Activated CD4-positive, alpha-beta T cell treated with anti-CD3 and anti-CD28 coated beads, Interleukin-2, Interleukin-4, amounts not matched to agents 100 ng/mL and 50 ng/mL, durations not matched to agents 16 hours and 8 hours (primary cell): Measurements from ENCODE around the gene DNAH6.

ENCODE experiments used
- DNase-seq: peaks from one replicate; pipeline ENCODE4 v3.0.0-alpha.2; 2020; ENCODE audit warnings: low spot score

DNAH6 gene

DNA sequence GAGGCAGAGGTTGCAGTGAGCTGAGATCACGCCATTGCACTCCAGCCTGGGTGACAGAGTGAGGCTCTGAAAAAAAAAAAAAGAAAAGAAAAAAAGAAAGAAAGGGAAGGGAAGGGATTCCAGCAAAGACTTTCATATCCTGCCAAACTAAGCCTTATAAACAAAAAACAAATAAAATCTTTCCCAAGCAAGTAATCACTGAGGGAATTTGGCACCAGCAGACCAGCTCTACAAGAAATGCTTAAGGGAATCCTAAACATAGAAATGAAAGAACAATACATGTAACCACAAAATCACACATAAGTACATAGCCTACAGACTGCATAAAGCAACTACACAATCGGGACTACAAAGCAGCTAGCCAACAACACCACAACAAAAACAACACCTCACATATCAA lies 285.5 kb downstream of the DNAH6 start:
- no peak for DNase-seq

DNA sequence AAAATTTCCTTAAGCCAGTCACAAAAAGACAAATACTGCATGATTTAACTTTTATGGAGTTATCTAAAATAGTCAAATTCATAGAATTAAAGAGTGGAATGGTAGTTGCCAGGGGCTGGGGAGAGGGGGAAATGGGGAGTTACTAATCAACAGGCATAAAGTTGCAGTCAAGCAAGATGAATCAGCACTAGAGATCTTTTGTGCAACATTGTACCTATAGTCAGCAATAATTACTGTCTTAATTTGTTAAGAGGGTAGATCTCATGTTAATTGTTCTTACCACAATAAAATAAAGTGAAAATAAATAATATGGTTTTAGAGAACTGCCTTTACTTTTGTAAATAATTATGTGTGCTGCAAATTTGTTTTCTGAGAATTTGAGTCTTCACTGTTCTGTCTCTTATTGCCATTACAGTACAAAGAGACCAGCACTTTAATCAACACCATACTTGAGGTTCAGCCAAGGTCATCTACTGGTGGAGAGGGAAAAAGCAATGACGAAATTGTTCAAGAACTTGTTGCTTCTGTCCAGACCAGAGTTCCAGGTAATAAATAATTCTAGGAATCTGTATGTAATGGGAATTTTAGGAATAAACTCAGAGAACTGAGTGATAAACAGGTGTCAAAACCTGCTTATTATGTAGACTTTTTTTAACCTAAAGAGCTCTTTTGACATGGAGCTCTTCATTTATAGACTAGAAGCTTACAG lies 289.1 kb downstream of the DNAH6 start:
- DNase-seq, result no peak

DNA sequence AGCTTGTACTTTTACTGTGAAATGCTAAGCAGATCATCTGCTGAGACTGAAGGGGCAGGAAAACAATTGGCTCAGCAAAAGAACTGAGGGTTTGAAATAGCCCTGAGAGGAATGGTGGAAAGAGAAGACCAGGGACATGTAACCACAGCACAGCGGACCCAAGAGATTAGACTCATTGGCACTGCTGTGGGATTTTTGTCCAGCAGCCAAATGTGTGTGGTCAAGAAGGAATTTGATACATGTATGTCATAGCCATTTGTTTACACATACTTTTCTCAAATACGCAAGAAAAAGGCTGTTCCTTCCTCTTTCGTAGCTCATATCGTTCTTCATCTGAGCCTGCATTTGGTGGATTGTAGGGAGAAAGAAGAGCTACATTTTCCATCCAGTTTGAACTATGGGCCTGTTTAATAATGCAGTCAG lies 290.8 kb downstream of the DNAH6 start:
- DNase-seq, result no peak

DNA sequence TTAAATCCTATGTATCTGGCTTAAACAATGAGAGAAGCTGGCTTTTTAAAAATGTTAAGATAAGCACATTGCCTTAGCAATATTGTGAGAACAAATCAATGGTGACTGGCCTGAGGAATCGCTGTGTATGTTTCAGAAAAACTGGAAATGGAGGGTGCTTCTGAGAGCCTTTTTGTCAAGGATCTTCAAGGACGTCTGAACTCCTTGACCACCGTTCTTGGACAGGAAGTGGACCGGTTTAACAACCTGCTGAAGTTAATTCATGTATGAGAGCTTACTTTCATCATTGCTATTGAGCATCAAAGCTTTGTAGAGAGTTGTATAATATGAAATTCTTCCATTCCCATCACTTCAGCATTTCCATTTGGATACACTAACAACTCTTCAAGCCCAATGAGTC lies 292.0 kb downstream of the DNAH6 start:
- no peak for DNase-seq

DNA sequence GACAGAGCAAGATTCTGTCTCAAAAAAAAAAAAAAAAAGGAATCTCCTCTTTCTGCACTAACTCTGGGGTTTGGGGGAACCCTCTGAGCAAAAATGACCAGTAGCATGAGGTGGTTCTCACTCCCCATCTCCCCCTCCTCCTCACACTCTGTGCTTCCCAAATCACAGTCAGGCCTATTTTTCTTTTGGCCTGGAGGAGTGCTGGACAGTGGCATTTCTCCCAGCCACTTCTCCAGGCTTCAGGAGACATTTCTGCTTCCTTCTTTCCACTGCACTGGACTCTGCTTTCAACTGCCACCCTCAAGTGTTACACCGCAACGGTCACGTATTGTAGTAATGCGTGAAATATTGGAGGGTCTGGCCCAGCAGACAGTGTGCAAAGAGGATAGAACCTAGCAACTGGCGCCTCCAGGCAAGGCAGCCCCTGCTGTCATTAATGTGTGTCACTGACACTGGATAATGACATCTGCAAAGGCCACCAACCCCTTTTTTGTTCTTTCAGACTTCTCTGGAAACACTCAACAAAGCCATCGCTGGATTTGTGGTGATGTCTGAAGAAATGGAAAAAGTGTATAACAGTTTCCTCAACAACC lies 295.6 kb downstream of the DNAH6 start:
- DNase-seq, result no peak

DNA sequence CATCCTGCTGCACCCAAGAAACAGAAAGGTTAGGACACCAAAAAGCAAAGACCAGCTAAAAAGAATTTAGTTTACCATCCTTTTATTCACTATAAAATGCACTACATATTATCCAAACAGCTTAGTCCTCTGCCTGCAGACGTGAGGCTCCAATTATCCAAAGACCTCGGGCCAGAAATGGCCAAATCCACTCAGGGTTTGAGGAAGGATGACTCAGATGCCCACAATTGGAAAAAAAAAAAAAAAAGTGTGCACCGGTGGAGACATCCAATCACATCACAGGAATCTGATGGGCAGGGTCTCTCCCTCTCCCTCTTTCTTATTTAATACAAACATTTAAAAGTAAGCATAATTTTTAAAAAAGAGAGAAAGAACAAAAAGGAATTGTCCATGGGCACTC lies 298.8 kb downstream of the DNAH6 start:
- DNase-seq, result no peak

DNA sequence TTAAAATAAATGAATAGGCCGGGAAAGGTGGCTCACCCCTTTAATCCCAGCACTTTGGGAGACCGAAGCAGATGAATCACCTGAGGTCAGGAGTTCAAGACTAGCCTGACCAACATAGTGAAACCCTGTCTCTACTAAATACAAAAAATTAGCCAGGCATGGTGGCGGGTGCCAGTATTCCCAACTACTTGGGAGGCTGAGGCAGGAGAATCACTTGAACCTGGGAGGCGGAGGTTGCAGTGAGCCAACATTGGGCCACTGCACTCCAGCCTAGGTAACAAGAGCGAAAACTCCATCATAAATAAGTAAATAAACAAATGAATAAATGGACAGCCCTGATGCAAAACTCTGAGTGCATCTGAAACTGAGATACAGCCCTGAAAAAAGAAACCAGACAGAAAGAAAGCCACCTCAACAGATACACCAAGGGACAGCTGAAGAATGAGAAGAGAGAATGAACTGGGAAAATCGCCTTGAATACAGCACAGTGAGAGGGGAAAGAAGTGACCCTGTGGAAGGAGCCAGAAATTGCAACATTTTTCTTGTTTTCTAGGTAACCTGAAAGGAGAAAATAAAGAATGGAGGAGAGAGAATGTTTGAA lies 300.2 kb downstream of the DNAH6 start:
- no peak for DNase-seq

DNA sequence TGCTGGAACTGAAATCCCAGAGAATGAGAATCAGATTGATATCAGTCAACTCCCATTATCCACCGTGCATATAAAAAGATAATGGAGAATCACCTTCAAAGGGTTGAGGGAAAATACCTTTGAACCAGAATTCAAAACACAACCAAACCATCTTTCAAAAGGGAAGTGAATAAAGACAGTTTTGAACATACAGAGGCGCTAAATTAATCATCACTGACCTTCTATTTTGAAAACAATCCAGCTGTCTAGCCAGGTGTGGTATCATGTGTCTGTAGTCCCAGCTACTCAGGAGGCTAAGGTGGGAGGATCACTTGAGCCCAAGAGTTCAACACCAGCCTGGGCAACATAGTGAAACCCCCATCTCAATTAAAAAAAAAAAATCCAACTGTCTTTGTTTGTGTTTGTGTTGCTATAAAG lies 300.9 kb downstream of the DNAH6 start:
- peak; percentile 79 for DNase-seq

DNA sequence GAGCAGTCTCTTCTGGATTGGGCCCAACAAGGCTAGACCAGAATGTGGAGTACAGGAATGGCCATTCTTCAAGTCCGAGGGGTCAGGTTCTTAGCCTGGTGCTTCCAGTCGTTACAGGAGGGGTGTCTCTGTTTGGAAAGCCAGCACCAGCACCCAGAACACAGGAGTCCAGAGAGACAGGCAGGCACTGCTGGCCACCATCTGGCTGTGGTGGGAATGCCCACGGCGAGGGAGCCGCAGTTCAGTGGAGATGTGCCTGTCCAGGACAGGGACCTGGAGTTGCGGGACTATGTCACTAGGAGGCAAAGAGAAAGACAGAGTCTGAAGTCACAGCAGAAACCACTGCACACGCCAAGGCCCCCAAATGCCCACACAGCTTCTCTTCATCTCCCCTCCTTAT lies 305.5 kb downstream of the DNAH6 start:
- no peak for DNase-seq

DNA sequence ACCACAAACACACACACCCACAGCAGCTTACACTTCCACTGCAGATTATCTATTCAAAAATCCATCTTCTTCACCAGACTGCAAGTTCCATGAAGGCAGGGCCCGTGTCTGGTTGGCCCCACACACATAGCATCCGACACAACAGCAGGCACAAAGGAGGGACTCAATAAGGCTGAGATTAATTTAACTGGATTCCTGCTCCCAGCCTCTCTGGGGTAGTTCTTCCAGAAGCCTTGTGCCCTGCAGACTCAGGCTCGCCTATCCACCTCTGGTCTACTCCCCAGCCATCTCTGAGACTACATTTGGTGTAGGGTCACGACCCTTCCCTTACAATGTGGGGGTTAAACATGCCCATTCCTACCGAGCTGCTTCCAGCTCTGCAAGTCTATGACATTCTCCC lies 306.9 kb downstream of the DNAH6 start:
- no peak for DNase-seq

DNA sequence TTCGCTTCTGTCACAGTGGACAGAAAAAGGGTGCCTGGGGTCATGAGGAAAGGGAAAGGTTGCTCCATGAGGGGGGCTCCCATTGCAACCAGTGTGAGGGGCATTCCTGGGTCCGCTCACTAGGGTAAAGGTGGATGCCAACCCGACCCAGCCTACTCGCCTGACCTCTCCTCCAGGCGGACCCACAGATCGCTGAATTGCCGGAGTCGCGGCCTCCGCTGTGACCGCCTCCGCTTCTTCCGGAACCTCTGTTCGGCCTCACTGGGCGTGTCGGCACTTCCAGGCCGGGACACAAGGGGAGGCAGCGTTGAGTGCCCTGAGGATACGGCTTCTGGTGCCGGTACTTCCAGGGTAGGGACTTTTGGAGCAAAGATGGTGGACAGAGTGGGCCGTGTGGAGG lies 307.5 kb downstream of the DNAH6 start:
- DNase-seq, result no peak

DNA sequence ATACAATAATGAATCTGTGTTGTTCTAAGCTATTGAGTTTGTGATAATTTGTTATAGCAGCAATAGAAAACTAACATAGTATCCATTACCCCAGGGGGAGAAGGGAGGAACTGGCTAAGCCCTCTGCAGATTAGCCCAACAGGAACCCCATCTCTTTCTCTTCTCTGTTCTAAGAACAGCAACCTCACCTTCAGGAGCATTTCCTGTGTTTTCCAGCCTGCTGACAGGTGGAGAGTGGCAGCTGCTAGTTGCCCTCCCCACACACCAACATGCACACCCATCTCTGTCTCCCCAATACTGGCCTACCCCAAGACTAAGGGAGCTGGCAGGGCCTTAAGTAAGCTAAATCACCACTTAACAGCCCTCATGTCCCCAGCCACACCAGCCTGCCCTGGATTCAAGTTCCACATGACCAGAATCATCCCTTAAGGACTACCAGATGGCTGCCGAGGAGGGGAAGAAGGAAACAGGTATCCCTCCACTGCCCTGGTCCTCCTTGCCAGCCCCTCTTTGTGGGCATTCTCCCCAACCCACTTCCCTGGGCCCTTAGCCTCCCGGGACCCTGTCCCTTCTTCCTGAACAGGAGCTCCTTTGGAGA lies 311.8 kb downstream of the DNAH6 start:
- no peak for DNase-seq

DNA sequence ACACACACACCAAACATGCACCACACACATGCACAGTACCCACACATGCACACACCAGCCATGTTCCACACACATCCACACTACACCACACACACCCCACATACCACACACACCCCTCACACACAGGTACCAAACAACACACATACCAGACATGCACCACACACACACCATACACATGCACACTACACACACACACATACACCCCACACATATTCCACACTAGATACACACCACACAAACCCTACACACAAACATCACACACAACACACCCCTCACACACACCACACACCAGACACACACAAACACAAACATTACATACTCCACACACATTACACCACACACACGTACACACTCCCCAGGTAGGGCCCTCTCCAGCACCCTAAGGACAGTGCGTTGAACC lies 313.4 kb downstream of the DNAH6 start:
- DNase-seq, result no peak

DNA sequence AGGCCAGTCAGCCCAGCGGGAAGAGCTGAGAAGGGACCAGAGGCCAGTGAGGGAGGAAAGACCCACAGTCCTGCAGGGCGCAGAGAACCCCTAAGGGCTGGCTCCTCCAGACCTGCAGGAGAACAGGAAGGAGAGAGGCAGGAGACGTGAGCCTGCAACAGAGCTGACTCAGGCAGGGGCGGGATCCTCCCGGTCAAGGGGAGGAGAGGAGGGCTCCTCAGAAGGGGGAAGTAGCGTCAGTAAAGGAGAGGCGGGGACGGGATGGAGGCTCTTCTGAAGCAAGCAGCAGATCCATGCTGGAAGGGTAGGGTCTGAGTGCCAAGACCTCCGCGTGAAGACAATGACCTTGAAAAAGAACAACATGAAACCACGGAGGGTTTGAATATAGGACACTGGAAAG lies 313.8 kb downstream of the DNAH6 start:
- no peak for DNase-seq

DNA sequence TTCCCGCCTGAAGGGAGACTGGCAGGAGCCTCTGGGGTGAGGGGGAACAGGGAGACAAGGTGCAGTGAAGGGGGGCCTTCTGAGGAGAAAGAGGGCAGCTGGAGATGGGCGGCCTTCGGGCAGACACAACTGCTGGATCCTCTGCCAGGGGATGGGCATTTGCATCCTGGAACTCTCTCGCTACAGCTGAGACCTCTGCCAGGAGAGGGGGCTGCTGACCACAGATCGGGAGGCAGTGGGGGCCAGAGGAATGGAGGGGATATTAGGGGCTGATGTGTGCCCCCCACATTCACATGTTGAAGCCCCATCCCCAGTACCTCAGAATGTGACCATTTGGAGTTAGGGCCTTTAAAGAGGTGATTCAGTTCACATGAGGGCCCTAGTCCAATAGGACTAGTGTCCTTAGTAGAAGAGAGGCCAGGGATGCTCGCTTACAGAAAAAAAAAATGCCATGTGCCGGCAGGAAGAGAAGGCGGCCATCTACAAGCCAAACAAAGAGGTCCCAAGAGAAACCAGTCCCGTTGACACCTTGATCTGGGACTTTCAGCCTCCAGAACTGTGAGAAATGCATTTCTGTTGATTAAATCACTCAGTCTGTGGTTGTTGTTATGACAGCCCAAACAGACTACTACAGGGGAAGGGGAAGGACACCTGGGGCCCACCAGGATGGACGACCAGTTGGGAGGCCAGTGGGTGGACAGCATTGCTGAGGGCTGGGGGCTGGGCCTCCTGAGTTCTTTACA lies 314.6 kb downstream of the DNAH6 start:
- DNase-seq, result no peak

DNA sequence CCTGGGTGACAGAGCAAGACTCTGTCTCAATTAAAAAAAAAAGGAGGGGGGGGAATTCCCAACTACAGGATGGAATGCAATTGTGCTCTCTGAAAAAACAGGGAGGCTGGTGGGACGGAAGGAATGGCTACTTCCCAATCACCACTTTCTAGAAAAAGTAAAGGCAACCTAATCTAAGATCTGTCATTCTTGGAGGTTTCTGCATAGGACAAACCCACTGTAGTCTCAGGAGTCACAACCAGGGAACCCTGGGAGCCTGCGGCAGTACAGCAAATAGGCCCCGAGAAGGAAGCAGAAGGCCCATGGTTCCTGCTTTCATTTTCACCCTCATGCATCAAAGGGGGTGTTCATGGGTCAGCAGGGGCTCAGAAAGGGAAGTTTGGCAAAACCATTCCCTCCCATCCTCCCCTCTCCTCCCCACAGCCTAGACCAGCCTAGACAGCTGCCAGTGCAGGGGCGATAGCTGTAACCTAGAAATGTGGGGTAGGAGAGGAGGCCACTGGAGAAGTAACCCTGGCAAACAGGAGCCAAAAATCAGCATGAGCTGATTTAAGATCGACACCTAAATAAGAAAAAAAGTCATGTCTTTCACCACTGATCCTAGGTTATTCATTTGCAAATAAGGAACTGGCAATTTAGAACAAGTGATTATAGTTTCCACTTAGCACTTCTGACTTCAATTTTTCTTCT lies 316.6 kb downstream of the DNAH6 start:
- peak; percentile 17 for DNase-seq

DNA sequence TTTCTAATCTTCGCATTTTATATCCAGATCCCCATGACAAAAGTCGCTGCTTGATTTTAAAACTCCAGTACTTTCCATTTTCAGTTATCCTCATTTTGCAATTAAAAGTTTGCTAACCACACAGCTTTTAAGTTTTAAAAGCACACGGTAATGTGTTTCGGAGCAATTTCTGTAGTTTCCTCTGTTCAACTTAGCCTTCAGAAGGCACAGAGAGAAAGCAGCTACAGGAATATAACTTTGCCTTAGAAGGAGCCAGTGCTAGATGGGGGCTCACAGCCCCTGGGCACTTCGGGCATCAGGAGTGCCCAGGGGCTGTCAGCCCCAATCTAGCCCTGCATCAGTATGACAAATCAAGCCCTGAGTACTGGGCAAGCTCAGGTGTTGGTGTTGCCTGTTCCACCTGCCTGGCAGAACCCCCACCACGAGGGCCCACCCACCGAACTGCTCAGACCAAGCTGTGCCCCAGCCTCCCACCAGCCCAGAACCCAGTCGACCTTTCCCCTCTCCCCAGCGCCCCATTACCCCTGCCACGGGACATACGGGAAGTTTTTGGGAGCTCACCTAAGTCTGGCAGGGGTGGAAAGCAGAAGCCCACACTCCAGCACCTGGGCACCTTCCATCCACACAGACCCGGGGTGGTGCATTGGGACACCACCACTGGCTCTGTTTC lies 317.3 kb downstream of the DNAH6 start:
- no peak for DNase-seq

DNA sequence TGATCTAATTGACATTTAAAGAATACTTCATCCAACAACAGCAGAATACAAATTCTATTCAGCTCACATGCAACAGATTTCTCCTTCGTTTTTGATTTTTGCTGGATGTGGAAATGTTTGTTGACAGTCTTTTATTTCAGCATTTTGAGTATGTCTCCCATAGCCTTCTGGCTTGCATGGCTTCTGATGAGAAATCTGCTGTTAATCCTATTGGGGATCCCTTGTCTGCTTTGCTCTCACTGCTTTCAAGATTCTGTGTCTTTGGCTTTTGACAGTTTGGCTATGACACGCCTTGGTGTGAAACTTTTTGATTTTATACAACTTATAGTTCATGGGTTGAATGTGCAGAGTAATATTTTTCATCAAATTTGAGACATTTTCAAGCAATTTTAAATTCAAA lies 319.9 kb downstream of the DNAH6 start:
- DNase-seq, result no peak

DNA sequence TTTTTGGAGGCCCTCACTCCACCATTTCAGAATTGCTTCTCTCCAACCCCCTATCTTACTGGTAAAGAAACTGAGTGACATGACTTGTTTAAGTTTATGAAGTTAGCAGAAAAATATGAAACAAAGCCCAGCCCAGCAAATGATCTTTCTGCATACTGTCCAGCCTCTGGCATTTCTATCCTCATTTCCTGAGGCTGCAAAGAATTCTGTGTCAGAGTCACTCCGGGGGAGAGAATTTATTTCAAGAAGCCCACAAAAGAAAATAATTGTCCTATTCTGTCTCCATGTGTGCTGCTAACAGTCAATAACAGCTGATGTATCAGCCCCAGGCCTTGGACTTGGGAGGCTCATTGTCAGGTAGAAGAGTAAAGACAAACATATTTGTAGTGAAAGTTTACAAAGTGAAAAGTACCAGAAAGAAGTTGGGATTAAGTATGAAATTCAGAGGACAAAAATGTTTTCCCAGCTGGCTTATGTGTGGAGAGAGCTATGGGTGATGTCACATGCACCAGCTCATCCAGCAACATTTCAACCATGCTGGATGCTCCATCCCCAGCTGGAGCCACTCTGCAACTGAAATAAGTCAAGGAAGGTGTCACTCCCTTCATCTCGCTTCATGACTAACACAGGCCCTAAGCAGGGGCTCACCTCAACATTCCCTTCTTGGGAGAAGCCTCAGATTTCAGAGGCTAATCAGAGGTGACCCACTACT lies 322.3 kb downstream of the DNAH6 start:
- no peak for DNase-seq

DNA sequence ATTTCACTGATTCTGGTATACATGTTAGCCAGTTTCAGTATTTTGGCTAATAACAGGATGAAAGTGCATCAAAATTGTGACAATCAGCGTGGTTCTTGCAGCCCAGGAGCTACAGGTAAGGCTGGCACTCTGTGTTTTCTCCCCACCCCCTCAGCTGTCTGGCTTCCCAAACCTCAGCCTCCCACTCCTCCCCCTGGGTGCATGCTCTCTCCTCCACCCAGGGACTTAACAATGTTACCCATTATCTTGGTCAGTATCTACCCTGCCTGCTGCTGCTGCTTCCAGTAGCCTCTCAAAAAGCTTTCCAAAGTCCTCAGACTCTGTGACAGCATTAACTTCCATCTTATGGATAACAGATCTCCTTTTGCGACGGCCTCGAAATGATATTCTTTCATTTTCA lies 323.6 kb downstream of the DNAH6 start:
- no peak for DNase-seq

DNA sequence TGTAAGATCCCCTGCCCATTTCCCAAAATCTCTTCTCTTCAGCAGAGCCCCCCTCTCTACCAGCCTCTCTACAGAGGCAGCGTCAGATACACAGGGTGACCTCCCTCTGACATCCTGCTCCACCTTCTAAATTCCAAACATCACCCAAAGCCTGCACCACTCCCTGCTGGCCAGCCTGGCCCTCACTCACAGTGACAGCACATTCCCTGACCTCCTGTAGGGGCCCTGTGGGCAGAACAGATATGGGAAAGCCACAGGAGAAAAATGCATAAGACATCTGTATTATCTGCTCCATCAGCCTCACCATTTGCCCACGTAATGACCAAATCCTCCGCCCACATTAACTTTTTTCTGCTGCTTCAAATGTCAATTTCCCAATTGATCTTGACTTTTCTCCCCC lies 324.0 kb downstream of the DNAH6 start:
- DNase-seq, result no peak
